Activated CD4-positive, alpha-beta T cell treated with anti-CD3 and anti-CD28 coated beads, Interleukin-2, amount 50 U/mL, for 24 hours (primary cell): ENCODE data around the gene EPHA6.

ENCODE experiments used
- DNase-seq, 2 donors: peaks; one replicate each; pipeline ENCODE4 v3.0.0-alpha.2; 2020; ENCODE audit warnings: low read depth in 1 of 2, low spot score in 1 of 2

The EPHA6 gene

DNA sequence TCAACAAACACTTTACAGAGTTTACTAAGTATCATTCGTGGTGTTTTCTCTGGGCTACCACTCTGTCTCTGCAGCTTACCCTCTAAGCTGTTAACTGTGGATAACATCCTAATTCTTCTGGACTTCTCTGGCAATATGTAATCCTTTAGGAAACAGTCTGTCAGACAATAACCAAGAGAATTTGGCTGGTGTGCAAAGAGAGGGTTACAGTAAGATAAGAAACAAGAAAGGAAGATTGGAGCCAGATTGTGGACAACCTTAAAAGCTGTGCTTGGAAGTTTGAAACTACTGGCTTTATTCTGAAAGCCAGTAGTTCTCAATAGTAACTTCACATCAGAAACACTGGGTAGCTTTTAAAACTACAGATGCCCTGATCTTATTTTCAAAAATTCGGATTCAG is 950.9 kb downstream of the EPHA6 start:
- no peak for DNase-seq

DNA sequence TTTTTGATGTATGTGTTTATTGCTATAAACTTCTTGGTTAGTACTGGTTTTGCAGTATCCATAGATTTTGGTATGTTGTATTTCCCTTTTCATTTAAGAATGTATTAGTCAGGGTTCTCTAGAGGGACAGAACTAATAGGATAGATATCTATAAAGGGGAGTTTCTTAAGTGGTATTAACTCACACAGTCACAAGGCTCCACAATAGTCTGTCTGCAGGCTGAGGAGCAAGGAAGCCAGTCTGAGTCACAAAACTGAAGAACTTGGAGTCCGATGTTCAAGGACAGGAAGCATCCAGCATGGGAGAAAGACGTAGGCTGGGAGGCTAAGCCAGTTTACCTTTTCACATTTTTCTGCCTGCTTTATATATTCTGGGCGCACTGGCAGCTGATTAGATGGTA is 958.5 kb downstream of the EPHA6 start:
- no peak for DNase-seq

DNA sequence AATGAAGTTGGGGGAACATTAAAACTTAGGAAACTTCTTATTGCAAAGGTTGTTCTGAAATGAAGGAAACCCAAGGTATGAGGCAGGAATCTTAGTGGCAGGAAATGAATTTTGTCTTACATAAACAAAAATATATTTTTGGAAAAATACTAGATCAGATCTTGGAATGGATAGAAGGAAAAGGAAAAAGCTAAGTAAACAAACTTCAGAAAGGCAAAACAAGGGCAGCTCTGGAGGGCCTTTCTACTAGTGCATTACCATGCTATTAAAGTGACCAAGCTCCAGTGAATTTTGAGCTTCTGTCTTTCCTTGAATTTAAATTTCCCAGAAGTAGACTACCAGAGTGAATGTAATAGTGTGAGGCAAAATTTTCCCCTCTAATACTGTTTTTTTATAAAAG is 963.8 kb downstream of the EPHA6 start:
- DNase-seq = no peak

DNA sequence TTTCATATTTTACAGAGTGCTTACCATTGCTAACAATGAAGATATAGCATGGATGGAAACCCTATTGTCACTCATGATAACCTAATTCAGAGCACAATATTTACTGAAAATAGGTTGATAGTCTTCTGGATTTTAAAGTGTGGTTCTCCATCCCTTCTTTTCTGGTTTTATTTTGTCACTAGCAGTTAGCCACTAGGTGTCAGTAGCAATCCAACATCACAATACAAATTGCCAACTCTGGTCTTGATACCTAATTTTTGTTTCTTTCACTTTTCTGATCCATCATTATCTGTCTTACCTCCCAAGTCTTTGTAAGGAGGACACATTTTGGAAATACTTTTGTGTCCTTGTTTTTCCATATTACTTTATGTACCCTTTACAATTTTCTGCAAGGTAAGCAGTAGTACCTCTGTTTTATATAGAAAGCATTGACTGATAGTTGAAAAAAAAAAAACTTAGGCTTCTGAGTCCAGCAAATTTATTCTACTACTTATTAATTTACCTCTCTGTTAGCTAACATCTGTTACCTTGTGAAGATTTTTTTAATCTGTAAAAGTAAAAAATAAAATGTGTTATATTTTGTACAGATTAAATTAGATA is 979.1 kb downstream of the EPHA6 start:
- DNase-seq = peak in 1 of 2 donors; percentile 20

DNA sequence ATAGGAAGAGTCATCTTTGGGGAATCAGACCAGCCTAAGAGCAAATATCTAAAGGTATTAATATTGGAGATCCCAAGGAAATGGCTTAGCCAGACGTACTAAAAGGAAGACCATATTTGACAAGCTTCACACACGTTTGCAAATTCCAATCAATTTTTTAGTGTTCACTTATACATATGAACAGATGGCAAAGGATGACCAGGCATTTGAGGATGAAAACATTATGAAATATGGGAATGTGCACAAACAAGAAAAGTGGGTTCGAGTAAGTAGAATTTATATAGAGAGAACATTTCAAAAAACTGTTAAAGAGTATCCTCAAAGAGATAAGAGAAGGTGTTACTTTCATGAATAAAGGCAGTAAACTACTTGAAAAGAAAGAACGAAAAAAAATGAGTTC is 981.6 kb downstream of the EPHA6 start:
- no peak for DNase-seq
